Measurements from ENCODE around the gene PCA3.
A peak's percentile ranks its signal among the peaks of the same experiment; 100 is the strongest.
"Not testable (repeated sequence)": the region's sequence is repeated elsewhere in the genome, so short reads cannot be mapped to it uniquely, and the experiment has no call there.

The PCA3 gene

DNA sequence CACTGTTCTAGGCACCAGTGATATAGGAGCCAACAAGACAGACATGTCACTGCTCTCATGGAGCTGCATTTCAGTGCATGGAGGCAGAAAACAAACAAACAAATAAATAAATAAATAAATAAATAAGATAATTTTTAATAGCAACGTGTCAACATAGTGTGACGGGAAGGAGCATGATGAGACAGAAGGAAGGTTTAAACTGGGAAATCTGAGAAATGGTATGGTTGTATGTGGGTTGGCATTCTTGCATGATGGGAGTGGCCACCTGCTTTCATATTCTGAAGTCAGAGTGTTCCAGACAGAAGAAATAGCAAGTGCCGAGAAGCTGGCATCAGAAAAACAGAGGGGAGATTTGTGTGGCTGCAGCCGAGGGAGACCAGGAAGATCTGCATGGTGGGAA is at the start of gene PCA3:
Gene PCA3, plus strand, starts transcription at position 301 of the 400 bp plus-strand sequence.
- FAIRE-seq (no peak), DNase-seq (ENCODE audit: insufficient read length, low spot score) (no peak)

DNA sequence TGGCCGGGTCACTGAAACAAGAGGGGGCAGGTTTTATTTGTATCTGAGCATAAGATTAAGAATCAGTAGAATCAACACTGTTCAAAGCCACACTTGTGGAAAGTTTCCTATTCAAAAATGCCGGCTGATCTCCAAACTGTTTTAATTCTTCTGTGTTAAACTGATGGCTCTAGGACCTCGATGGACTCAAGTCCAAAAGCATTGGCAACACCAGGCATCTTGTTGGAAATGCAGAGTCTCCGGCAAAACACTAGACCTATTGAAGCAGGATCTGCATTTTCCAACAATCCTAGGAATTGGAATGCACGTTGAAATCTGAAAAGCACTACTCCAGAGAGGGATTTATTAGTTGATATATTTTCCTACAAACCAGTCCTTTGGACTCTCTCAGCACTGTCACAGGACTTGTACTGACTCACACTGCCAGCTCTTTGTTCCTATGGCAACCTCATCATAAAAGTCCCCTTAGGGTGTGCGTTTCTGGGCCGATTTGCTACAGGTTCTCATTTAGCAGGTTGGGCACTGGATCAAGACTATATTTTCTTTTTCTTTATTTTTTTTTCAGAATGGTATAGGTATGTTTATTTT is 48.1 kb upstream of the PCA3 start:
- no peak for FAIRE-seq

DNA sequence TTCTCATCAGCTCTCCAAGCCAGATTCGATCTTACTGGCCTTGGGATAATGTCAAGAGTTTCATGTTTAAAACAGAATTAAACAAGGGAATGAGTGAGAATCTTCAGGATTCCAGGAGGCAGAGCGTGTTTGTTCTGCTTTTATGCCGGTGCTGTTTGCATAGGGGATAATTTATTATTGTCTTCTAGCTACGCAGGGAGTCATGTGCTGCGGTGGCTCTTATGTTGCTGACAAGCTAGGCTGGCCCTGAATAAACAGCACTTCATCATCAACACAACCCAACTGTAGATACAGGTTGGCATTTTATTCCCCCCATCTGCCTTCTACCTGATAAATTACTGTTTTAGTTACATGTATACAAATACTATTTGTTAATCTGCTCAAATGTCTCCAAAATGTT is 47.1 kb upstream of the PCA3 start:
- FAIRE-seq (no peak), DNase-seq (ENCODE audit: insufficient read length, low spot score) (no peak)

More for the DNA sequence above, 48.1 kb upstream of the PCA3 start:
- DNase-seq (ENCODE audit: insufficient read length, low spot score): no peak

DNA sequence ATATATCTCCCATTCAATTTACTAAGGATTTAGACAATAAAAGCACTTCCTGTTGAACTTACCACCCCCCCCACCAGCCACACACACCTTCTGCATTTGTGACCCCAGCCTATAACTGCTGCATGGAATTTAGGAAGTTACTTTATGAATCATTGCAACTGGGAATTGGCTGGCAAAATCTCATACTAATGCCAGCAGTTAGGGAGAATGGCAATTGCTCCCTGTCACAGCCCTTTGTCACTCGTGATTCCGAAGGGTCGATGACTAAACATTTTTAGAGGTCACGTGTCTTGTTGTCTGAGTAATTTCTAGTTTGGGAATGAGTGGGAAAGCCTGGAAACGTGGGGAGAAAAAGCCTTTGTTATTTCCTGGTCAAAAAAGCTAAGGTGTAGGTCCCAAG is 46.6 kb upstream of the PCA3 start:
- FAIRE-seq (no peak), DNase-seq (ENCODE audit: insufficient read length, low spot score) (no peak)

DNA sequence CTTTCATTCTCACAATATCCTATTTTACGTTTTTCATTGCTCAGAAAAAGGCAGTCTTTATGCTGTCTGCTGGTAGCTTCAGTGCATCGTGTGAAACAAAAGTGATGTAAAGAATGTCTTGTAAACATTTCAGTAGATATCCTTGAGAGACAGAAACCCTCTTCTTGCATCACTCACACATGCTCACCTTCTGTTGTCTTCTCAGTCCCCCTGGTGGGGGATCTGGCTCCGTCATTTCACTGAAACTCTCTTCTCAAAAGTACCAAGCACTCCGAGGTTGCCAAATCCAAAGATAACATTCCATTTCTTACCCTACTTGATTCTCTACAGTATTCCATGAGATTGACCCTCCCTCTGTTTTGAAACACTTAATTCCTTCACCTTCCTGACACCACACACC is 46.1 kb upstream of the PCA3 start:
- FAIRE-seq: no peak

DNA sequence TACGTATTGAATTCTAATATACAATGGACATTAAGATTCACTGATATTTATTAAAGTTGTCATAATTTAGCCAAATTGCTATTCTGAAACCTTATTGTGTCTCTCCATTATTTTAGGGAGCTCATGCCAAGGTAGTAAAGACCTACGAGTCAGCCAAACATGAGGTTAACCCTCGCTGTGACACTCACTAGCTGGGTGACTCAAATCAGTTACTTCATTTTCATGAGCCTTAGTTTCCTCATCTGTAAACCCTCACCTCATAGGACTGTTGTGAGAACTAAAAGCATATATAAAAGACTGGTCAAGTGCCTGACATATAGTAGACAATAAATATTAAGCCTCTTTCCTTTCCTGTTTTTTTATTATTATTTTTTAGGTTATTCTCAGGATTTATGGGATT is 44.0 kb upstream of the PCA3 start:
- FAIRE-seq (no peak), DNase-seq (ENCODE audit: insufficient read length, low spot score) (no peak)

More for the DNA sequence above, 46.1 kb upstream of the PCA3 start:
- no peak for DNase-seq (ENCODE audit: insufficient read length, low spot score)

DNA sequence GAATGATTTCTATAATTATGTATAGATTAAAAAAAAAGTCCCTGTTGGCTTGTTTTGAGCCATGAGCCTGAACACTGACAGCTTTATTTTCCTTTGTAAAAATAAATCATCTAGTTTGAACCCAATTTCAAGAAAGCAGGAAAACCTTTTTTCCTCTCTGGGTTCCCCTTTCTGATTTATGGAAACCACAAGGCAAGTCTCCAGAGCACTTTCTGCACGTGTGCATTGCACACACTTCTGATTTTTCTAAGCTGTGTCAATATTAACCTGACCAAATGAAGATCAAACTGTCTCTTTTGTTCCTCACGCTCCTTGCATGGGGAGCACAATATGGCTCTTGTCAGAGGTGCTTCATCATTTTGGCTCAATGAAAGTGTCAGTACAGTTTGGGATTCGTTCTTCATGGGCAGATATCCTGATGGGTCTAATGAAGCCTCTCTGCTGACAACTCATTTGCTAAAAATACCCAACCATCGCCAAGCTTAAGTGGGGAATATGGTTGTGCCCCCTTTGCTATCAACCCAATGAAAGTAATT is 39.2 kb upstream of the PCA3 start:
- no peak for DNase-seq (ENCODE audit: insufficient read length, low spot score)
- no peak for FAIRE-seq

DNA sequence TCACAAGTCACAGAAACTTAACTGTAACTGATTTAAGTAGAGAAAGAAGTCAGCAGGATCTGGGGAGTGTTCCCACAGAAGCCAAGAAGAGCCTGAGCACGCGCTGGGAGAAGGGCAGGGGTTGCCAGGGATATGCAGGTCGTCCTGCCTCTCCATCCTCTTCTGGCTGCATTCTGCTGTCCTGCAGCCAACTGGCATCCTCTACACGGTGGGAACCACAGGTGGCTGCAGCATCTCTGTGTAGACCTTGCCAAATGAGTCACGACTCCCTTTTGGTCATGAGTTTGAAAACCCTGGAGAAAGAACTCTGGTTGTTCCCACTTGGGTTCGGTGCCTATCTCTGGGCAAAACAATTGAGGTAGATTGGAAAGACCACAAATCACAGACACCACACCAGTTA is 38.4 kb upstream of the PCA3 start:
- DNase-seq (ENCODE audit: insufficient read length, low spot score) (no peak), FAIRE-seq (no peak)

DNA sequence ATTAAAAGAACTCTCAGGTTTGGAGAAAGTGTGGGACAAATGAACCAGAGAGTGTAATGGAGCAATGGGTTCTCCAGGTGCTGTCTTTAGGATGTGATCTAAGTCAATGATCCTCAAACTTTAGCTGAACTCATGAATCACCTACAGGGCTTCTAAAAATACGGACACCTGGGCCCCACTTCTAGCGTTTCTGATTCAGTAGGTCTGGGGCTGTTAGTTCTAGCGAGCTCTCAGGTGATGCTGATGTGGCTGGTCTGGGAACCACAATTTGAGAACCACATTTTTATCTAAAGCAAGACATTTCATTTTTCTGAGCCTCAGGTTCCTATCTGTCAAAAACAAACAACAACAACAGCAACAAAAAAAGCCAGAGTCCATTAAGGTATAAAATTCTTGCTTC is 35.1 kb upstream of the PCA3 start:
- DNase-seq (ENCODE audit: insufficient read length, low spot score) (no peak), FAIRE-seq (no peak)

DNA sequence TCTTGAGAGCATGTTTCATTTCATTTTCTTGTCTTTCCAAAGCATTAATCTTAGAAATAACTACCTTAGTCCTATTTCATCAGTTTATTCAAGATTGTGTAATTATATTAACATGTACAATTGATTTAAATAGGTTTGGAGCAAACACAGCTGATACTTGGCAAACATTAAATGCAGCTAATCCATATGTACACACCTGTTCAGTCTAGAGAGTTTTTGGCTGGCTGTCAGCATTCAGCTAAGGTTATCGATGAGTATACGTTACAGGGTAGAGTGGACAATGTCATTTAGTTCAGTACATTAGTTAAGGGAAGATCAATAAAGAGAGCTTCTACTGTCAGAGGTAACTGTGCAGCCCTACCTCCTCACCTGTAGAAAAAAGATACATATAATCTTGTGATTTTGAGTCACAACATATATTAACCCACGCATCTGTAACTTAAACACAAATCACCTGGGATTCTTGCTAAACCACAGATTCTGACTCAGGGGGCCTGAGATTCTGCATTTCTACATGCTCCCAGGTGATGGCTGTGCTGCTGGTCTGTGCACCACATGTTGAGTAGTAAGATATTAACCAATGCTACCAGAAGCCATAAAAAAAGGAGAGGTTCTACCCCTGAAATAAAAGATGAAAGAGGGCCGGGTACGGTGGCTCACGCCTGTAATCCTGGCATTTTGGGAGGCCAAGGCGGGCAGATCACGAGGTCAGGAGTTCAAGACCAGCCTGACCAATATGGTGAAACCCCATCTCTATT is 34.1 kb upstream of the PCA3 start:
- FAIRE-seq (peak; percentile 9), DNase-seq (ENCODE audit: insufficient read length, low spot score) (no peak)

DNA sequence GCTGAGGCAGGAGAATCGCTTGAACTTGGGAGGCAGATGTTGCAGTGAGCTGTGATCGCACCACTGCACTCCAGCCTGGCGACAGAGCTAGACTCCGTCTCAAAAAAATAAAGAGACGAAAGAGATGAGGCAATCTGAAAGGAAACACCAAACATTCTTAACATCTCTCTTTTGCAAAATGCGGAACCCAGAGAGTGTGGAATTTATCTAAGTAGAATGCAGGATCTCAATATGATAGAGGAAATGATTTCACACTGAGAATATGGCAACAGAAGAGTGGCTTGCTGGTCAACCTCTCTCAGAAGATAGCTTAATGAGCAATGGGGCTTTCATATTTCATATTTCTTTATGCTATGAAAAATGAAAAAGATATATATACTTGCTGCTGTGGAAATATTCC is 33.4 kb upstream of the PCA3 start:
- no peak for FAIRE-seq
- no peak for DNase-seq (ENCODE audit: insufficient read length, low spot score)

DNA sequence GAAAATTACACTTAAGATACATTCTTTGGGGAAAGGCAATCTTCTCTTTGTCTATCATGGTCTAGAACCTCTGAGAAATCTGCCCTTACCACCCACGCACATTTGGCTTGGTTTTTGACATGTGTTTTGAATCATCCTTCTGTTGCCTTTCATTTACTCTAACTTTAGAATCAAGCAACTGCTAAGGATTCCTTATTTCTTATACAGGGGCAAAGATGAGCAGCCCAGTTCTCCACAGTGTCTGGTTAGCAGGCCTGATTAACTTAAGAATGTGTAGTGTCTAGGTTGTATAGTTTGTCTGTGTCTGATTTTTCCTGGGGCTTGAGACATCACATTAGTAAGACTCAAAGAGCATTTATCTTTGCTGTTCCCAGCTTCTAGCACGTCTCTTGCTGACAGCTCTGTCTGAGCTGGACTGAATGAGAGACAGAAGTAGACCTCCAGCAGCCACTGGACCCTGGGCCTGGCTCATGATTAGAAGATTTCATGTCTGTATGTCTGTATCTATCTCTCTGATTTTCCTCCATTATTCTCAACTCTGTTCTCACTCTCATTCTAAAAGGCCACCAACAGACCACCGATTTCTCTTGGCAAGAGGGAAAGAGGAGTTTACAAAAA is 31.8 kb upstream of the PCA3 start:
- DNase-seq (ENCODE audit: insufficient read length, low spot score) (no peak), FAIRE-seq (no peak)

DNA sequence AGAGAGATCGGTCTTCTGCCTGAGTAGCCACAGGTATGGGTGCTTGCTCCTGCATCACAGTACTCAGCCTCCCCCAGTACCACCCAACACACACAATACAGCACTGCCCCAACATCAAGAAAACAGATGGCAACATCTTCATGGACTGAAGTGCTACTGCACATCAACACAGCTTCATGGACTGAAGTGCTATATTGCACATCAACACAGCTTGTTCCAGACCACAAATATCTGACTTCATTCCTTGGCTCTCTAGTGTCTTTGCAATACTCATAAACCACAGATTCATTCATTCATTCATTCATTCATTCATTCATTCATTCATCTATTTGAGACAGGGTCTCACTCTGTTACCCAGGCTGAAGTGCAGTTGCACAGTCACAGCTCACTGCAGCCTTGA is 31.1 kb upstream of the PCA3 start:
- FAIRE-seq (no peak), DNase-seq (ENCODE audit: insufficient read length, low spot score) (no peak)

DNA sequence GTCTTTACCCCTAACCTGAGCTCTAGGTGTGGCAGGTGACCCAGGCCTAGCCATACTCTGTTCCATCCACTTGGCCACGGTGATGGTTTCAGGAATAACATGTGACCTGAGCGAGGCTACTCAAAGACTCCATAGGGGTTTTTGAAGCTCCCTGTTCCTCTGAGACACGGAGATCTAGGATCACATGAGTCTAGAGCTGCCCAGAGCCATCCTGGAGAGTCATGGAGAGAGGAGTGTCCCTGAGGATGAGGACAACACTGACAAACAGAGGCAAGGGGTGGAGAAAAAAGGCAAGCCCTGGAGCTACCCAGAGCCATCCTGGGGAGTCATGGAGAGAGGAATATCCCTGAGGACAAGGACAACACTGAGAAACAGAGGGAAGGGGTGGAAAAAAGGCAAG is 29.5 kb upstream of the PCA3 start:
- DNase-seq (ENCODE audit: insufficient read length, low spot score): no peak
- no peak for FAIRE-seq

DNA sequence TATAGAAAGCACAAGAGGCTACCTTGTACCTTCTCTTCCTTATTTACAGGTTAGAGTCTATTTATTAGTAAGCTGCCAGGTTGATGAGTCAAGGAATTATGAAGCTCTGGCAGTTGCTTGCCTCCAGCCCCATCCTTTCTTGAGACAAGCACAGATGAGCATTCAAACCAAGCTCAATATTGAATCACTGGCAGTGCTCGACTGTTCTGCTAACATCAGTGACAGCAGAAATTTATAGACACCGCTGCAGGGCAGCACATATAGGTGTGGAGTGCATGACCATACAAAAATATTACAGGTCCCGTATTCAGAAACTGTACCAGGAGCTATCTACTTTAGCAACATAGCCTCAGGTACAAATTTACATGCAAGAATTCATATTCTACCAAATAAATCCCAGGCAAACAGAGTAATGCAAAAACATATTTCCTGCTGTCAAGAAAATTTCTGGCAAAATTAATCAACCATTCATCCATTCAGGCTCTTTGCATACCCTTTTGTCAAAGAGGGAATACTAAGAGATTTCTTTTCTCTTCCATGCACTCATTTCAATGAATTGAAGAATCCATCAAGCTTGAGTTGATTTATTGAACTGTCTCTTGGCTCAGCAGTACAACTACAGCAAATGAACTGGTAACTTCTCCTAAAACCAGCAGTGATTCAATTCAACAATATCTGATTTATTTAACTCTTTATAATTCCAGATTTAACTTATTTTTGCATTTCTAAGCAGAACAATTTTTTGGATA is 26.9 kb upstream of the PCA3 start:
- FAIRE-seq (no peak), DNase-seq (ENCODE audit: insufficient read length, low spot score) (no peak)

DNA sequence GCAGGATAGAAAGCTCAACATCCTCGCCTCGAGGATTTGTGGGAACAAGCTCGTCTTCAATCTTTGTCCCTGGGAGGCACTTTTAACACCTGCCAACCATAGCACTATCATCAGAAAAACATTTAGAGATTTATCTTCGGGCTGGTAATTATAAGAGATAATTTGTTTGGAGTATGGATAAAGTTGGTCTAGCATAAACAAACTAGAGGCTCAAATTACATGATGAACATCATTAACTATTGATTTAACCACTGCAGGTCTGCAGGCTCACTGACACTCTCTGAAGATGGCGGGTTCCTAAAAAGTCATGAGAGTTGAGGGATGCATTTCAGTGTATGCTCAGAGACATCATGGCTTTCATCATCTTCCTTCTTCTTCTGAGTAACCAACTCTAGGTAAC is 25.8 kb upstream of the PCA3 start:
- no peak for FAIRE-seq
- no peak for DNase-seq (ENCODE audit: insufficient read length, low spot score)

DNA sequence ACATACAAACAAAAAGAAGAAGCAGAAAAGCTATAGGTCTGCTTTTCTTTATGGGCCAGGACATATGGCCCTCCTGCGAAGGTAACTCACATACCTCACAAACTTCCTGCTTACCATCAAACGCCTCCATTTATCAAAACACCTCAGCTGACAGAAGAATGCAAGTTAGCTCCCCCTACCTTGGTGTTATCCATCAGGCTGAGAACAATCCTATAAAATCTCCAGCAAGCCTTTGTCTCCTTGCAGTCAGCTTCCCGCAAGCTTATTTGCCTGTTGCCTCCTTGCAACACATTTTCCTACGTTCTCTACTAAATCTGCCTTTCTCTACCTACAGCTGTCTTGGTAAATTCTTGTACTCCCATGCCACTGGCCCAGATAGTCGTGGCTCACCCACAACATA is 22.7 kb upstream of the PCA3 start:
- DNase-seq (ENCODE audit: insufficient read length, low spot score) (no peak), FAIRE-seq (no peak)

DNA sequence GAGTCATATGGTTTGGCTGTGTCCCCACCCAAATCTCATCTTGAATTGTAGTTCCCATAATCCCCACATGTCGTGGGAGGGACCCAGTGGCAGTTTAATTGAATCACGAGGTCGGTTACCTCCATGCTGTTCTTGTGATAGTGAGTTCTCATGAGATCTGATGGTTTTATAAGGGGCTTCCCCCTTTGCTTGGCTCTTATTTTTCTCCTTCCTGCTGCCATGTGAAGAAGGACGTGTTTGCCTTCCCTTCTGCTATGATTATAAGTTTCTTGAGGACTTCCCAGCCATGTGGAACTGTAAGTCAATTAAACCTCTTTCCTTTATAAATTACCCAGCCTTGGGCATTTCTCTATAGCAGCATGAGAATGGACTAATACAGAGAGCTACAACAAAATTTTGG is 21.3 kb upstream of the PCA3 start:
- not testable (repeated sequence) for FAIRE-seq; DNase-seq (ENCODE audit: insufficient read length, low spot score)

DNA sequence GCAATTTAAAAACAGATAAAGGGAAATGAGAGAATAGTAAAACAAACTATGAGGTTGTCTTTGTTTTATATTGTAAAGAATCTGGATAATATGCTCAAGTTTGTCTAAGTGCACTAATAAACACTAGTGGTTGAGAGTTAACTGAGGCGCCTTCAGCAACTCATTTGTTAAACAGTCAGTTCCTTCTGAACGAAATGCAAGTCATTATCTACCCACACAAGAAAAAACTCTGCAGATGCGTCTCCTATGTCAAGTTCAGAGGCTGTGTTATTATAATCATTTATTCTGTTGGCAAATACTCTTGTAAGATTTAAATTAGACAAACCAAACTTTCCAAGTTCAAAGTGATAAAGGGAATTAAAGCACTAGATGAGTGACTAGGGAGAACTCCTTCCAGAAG is 20.3 kb upstream of the PCA3 start:
- DNase-seq (ENCODE audit: insufficient read length, low spot score) (no peak), FAIRE-seq (no peak)

DNA sequence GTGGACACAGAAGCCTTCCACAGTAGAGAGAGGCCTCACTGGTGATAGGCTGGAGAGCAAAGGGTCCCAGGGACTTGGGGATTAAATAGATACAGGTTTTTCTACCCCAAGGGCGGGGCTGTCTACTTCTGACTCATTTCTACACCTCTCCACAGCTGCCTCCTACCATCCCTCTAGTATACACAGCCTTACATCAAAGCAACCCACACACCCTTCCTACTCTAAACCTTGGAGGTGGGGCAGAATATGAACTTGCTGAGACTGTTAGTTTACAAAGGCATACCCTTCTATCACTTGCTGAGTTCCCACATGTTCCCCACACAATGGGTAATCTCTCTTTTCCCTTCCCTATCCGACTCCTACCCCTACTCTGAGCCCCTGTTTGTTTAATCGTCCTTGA is 19.9 kb upstream of the PCA3 start:
- FAIRE-seq (no peak), DNase-seq (ENCODE audit: insufficient read length, low spot score) (no peak)

DNA sequence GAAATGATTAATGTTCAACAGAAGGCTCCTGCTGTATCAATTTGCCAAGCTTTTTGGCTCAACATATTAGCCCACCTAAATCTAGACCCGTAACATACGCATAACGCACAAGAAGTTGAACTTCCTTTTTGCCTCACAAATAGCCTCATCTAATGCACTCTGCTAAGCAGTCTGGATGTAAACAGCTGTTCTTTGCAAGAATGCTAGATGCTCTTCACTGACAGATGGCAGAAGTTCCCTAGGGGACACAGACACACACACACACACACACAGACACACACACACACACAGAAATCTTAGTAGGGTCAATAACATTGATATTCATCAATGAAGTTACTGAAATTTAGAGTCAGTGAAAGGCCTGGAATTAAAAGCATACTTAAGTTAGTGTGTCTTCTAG is 13.2 kb upstream of the PCA3 start:
- FAIRE-seq: no peak
- DNase-seq (ENCODE audit: insufficient read length, low spot score): no peak
